GM19043 (cell line): ENCODE results near the gene KIAA1191.
"Not testable (repeated sequence)": the region's sequence is repeated elsewhere in the genome, so short reads cannot be mapped to it uniquely, and the experiment has no call there.

Experiments used
- ATAC-seq: cut with Tn5 transposase; IDR thresholded peaks from one replicate; pipeline ENCODE4 v1.9.1; 2021; ENCODE audit warnings: low read depth; ENCODE audit not compliant: unreplicated experiment

KIAA1191 gene

GRCh38 chr5:176319827-176320554 is 41.6 kb downstream of the KIAA1191 start:
- no peak for ATAC-seq

- no peak for ATAC-seq
Observed at GRCh38 chr5:176317534-176318374, 43.8 kb downstream of the KIAA1191 start.

GRCh38 chr5:176305356-176305755 is 56.2 kb downstream of the KIAA1191 start:
- ATAC-seq = not testable (repeated sequence)
